ENCODE data around the gene BCORL1.

BCORL1 gene, protein sequence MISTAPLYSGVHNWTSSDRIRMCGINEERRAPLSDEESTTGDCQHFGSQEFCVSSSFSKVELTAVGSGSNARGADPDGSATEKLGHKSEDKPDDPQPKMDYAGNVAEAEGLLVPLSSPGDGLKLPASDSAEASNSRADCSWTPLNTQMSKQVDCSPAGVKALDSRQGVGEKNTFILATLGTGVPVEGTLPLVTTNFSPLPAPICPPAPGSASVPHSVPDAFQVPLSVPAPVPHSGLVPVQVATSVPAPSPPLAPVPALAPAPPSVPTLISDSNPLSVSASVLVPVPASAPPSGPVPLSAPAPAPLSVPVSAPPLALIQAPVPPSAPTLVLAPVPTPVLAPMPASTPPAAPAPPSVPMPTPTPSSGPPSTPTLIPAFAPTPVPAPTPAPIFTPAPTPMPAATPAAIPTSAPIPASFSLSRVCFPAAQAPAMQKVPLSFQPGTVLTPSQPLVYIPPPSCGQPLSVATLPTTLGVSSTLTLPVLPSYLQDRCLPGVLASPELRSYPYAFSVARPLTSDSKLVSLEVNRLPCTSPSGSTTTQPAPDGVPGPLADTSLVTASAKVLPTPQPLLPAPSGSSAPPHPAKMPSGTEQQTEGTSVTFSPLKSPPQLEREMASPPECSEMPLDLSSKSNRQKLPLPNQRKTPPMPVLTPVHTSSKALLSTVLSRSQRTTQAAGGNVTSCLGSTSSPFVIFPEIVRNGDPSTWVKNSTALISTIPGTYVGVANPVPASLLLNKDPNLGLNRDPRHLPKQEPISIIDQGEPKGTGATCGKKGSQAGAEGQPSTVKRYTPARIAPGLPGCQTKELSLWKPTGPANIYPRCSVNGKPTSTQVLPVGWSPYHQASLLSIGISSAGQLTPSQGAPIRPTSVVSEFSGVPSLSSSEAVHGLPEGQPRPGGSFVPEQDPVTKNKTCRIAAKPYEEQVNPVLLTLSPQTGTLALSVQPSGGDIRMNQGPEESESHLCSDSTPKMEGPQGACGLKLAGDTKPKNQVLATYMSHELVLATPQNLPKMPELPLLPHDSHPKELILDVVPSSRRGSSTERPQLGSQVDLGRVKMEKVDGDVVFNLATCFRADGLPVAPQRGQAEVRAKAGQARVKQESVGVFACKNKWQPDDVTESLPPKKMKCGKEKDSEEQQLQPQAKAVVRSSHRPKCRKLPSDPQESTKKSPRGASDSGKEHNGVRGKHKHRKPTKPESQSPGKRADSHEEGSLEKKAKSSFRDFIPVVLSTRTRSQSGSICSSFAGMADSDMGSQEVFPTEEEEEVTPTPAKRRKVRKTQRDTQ (N-terminal part only)

DNA sequence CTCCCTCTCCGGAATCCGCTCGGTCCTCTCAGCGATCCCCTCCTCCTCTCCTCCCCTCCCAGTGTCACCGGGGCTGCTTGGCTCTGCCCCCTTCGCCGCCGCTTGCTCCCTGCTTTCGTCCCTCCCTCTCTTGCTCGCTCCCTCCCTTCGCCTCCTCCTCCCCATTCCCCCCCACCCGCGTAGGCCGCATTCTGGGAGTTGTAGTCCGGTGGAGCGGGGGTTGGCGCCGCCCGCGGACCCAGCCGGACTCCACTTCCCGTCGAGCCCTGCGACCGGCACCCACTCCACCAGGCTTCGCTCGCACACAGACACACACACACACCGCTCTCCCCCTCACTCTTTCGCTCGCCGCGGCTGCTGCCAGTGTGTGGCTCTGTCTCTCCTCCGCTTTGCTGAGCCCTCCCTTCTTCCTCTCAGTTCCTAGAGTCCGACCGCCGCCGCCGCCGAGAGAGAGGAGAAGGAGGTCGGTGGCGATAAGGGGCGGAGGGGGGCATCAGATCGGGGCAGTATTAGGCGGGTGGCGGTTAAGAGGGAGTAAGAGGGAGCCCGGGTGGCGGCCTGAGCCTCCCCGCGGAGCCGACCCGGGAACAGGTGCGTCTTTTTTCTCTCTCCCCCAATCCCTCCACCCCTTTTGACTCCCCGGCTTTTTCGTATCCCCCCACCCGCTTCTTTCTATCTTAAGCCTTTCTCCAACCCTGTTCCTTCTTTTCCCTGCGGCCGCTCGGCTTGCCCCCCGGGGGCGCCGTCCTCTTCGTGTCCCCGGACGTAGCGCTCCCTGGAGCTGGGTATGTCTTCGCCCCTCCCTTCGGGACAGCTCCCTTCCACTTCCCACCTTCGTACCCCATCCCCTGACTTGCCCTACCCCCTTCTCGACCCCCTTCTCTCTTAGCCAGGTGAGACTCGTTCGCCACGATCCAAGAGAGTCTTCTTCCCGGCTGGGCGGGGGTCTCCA, at the start of gene BCORL1:
TSS of gene BCORL1 (plus strand) at position 336 of the 952 bp plus-strand sequence. CDS start 22,597 bp downstream, outside the sequence.
- peak; percentile 99 for DNase-seq
- in situ Hi-C loops (cut with MboI; ENCODE audit: low pct_unique_long_range_greater_than_20kb, low sequenced_read_pairs): no loop called here

DNA sequence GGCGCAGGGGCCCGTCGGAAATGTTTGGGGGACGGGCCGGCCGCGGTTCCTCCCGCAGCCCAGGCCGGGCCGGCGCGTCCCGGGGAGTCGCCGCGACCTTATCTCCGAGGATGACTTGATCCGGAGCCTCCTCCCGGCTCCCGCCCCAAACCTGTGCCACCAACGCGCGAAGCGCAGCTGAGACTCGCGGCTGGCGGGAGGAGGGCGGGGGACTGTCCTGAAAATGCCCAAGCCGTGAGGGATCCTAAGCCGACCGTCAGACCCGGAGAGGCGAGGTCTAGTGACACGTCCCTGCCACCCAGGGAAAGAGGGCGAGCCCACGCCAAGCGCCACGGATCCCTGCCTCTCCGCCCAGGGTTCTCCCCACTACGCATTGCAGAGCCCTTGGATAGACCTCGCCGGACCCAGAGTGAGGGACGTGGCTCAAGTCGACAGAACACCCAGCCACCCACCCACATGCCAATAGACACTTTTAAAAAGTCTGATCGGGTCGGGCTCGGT, 49.6 kb upstream of the BCORL1 start:
- DNase-seq: peak; percentile 31
- in situ Hi-C loops (cut with MboI; ENCODE audit: low pct_unique_long_range_greater_than_20kb, low sequenced_read_pairs): no loop called here

DNA sequence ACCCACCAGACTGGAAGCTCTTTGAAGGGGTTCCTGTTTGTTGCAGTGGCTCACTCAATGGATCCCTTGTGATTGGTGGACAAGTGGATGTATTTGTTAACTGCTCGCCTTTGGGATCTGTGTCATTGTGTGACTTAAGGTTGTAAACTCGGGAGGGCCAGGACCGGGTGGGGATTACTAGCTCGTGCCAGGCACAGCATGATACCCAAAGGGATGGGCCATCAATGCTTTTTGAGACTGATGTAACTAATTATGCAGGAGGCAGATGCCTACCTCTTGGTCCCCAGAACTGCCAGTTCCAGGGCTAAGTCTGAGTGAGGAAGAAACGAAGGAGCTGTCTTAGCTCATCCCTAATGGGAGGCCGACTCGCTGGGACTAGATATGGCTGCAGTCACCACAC, 48.7 kb upstream of the BCORL1 start:
- DNase-seq: no peak
- in situ Hi-C loops (cut with MboI; ENCODE audit: low pct_unique_long_range_greater_than_20kb, low sequenced_read_pairs): no loop called here

DNA sequence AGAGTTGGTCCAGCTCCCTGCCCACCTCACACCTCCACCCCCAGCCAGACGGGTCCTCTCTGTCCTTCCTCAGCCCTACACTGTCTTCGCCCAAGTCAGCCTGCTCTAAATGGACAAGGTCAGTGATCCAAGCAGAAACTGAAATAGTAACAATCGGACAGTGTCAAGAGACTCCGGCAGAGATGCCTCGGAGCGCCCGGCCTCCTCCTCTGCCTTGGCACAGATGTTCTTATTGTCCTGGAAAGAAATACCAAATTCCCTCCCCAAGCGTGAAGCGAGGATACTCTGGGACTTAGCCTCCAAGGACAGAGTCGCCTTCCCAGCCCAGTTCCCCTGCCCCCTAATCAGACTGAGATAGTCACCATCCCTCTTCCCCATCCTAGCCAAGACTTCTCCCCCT, 48.0 kb upstream of the BCORL1 start:
- in situ Hi-C loops (cut with MboI; ENCODE audit: low pct_unique_long_range_greater_than_20kb, low sequenced_read_pairs): no loop called here
- no peak for DNase-seq

DNA sequence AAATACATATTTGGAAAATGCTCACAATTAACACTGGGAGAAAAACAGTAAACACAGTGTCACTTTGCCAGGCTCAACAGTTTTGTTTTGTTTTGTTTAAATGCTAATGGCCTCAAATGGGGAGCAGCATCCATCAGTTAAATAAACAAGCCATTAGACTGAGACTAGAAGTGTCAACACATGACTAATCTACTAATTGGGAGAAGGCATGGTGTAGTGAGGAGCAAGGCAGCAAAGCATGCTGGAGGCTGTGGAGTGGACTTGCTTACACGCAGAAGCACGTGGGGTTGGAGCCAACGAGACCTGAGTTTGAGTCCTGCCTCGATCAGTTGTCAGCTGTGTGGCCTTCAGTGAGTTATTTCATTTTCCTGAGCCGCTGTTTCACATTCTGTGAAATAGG, 47.5 kb upstream of the BCORL1 start:
- no peak for DNase-seq
- in situ Hi-C loops (cut with MboI; ENCODE audit: low pct_unique_long_range_greater_than_20kb, low sequenced_read_pairs): no loop called here

DNA sequence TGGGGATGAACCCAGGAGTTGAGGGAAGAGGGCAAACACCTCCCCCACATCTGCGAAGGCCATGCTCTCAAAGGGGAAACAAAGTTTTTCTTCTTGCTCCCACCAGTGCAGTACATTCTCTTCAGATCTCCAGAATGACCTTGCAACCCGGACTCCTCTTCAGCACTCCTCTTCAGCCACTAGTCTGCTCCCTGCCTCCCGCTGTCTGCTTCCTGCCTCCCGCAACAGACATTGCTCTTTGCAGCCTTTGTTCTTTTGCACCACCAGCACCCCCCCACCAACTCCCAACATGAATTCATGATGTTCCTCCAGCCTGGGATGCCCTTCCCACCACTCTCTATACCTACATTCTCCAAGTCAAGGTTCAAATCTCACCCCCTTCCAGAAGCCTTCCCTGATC, 44.4 kb upstream of the BCORL1 start:
- in situ Hi-C loops (cut with MboI; ENCODE audit: low pct_unique_long_range_greater_than_20kb, low sequenced_read_pairs): no loop called here
- no peak for DNase-seq

DNA sequence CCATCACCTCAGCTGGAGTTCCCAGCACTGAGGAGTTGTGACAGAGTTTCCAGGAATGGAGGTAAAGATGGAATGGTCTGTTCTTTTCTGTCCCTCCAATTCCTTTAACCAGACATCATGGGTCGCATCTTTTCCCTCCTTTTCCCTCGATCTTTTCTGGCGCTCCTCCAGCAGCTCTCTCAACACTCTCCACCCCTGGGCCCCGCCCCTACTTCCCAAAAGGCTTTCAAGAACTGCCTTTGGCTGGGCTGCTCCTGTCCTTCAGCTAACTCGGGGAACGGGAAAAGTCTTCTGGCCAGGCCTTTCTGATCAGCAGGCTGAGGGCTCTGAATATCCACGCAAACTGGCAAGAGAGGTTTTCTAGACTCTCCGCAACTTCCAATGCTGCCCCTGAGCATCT, 42.4 kb upstream of the BCORL1 start:
- no peak for DNase-seq
- in situ Hi-C loops (cut with MboI; ENCODE audit: low pct_unique_long_range_greater_than_20kb, low sequenced_read_pairs): no loop called here

DNA sequence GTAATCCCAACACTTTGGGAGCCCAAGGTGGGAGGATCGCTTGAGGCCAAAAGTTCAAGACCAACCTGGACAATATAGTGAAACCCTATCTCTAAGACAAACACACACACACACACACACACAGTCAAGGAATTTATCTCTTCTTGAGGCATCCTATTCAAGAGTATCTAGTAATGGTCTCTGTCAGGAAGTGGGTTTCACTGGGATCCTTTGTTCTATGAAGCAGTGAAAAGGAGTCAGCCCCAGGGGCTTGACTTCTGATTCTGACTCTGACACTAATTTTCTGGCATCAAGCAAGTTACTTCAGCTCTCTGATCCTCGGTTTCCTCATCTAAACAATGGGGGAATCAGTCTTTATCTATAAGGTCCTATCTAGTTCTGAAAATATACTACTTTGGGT, 41.7 kb upstream of the BCORL1 start:
- in situ Hi-C loops (cut with MboI; ENCODE audit: low pct_unique_long_range_greater_than_20kb, low sequenced_read_pairs): no loop called here
- no peak for DNase-seq

DNA sequence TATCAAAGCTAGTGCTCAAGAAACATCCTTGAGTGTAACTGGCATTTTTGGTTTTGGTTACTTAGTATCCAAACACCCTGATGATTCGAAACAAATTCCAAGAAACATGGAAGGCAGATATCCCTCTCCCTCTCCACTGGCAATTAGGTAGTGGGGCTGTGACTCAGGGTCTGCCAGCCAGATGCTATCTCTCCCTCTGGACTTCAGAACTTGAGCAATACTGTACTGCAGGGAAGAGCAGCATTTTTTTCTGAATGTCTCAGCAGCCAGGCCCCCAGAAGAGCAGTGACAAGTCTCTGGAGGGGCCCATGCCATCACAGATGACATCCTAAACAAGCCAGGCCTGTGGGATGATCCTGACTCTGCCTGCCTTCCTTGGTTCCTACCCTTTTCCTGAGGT, 37.3 kb upstream of the BCORL1 start:
- DNase-seq: no peak
- in situ Hi-C loops (cut with MboI; ENCODE audit: low pct_unique_long_range_greater_than_20kb, low sequenced_read_pairs): no loop called here

DNA sequence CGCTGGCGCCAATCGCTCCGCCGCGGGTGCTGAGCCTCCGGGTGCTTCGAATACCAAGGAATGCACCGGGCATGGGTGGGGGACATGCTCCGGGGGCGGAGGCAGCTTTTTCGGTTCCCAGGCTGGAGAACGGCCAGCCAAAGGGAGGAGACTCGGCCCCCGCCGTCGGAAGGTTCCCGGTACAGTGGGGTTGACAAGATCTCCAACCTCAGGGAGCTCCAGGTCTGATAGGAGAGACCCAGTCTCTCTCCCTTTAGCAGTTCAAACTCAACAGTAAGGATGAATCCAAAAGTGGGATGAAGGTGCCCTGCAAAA, 29.1 kb upstream of the BCORL1 start:
- no peak for DNase-seq
- in situ Hi-C loops (cut with MboI; ENCODE audit: low pct_unique_long_range_greater_than_20kb, low sequenced_read_pairs): no loop called here

DNA sequence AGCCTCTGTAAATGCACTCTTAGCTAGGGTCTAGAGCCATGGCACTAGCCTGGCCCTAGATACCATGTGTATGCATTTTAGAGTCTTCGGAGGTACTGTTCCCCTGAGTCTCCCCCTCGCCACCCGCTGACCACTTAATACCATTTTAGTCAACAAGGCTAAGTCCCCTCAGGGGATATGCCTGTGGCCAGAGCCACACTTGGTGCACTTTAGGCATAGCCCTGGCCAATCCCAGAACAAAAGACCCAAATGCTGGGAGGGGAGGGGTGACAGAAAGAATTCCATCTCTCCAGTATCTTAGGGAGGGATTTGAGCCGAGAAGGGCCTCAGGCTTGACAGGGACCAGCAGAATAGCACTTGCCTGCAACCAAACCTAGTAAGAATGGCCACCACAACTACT, 28.6 kb upstream of the BCORL1 start:
- in situ Hi-C loops (cut with MboI; ENCODE audit: low pct_unique_long_range_greater_than_20kb, low sequenced_read_pairs): no loop called here
- DNase-seq: no peak

DNA sequence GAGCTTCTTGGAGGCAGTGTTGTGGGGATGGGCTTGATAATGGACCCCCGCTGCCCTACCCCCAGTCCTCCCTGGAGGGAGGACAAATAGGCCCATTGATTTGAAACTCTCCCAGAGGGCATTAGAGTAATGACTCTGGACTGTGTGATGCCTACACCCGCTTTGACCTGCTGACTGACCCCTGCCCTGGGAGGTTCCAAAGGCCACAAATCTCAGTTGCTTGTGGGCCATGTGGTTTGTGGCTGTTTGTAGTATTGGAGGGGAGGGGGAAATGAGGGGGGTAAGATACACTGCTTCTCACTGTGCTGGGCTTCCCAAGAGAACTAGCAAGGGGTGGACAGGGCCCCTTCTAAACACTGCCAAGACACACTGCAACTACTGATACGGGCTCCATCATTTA, 27.6 kb upstream of the BCORL1 start:
- in situ Hi-C loops (cut with MboI; ENCODE audit: low pct_unique_long_range_greater_than_20kb, low sequenced_read_pairs): no loop called here
- no peak for DNase-seq

DNA sequence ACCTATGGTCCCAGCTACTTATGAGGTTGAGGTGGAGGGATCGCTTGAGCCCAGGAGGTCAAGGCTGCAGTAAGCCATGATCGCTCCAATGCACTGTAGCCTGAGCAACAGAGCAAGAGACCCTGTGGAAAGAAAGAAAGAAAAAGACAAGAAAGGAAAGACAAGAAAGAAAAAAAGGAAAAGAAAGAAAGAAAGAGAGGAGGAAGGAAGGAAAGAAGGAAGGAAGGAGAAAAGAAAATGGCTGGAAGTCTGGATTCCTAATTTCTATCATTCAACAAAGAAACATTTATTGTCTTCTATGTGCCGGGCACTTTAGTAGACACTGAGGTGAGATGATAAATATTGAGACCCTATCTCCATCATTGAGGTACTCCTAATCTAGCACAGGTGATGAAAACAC, 26.8 kb upstream of the BCORL1 start:
- DNase-seq: no peak
- in situ Hi-C loops (cut with MboI; ENCODE audit: low pct_unique_long_range_greater_than_20kb, low sequenced_read_pairs): no loop called here

DNA sequence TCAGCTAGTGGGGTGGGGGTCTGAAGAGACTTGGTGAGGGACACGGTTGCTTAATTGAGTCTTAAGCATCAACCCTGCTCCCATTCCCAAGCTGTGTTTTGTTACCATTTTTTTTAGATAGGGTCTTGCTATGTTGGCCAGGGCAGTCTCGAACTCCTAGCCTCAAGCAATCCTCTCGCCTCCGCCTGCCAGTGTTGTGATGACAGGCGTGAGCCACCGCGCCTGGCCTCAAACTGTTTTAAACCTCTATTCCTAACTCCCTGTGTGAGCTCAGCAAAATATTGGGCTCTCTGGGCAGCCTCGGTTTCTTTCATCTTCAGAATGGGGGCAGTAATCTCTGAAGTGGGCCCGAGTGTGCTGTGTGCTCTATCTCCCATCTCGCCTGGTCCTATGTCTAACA, 26.3 kb upstream of the BCORL1 start:
- DNase-seq: no peak
- in situ Hi-C loops (cut with MboI; ENCODE audit: low pct_unique_long_range_greater_than_20kb, low sequenced_read_pairs): no loop called here

DNA sequence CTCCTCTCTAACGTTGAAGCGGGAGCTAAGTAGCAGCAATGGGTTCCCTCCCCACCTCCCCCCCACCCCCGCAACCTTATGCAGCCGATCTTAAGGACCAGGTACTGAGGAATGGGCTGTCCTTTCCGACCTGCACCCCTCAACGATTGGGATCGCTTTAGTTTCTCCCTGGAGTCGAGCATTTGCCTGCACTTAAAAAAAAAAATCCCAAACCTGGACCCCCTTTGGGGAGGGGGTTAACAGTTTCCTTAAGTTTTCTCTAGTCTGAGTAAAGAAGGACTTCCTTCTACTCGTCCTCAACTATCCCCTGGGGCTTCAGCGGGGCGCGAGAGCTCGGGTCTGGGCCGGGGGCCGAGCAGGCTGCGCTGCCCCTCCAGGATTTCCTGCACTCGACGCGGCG, 25.7 kb upstream of the BCORL1 start:
- DNase-seq: no peak
- in situ Hi-C loops (cut with MboI; ENCODE audit: low pct_unique_long_range_greater_than_20kb, low sequenced_read_pairs): no loop called here

DNA sequence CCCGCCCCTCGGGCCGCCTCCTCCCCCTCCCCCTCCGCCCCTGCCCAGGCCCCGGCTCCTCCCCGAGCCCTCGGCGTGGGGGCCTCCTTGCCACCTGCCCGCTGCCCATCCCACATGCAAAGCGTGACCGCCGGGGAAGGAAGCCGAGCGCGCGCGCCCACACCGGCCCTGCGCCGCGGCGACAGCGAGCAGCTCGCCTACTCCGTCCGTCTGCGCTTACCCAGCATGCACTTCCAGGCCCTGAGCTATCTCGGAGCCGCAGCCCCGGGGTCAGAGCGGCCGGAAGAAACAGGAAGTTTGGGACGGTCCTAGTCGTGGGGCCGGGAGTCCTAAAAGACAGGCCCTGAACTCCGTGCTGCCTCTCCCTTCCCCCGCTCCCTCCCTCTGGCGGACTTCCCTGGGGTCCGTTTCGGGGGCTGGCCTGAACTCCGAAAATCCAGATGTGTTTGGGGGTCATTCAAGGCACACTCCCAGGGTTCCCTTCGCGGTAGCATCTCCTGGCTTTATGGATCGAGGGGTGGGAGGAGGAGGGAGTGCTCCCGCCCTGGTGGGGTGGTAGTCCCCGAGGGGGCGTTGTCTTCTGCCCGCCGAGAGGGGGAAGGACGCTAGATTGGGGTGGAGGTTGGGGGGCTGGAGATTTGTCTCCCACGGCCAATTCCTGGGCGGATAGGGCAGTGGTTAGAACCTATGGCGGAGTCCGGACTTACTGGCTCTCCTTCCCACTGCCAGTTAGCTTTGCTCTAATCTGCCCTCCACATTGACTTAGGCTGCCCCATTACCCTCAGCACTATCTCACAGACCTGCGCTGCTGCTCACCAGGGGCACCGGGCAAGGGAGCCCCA, 25.0 kb upstream of the BCORL1 start:
- peak; percentile 97 for DNase-seq
- in situ Hi-C loops (cut with MboI; ENCODE audit: low pct_unique_long_range_greater_than_20kb, low sequenced_read_pairs): no loop called here

DNA sequence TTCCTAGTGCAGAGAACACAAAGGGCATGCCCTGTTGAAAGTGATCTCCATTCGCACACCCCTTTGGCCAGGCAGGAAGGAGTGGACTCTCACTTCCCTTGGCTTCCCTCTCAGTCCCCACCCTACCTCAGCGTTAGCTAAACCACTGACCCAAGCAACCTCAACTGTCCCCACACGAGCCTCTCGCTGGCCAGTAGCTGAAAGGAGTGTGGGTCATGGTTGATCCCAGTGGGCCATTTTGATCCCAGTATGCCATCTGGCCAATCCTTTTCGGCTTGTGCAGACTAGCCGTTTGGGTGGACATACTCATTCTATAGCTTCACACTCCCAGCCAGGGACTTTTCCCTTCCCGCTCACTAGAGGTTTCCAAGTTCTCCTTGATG, 24.4 kb upstream of the BCORL1 start:
- in situ Hi-C loops (cut with MboI; ENCODE audit: low pct_unique_long_range_greater_than_20kb, low sequenced_read_pairs): no loop called here

More for the DNA sequence above, 24.4 kb upstream of the BCORL1 start:
- no peak for DNase-seq

Data from KBM-7 (cell line).